ENCODE results near the gene PKMYT1. TPM values are rescaled to one million over a fixed set of nuclear protein-coding genes. Genes with fewer than 3 reads are reported as not detected.

The PKMYT1 gene
- total and polyA plus RNA-seq, 9 of the 15 experiments (the other 6 are each of a cell fraction or from before 2014, with no cell fraction given): 8.7 to 201 (median 37.8) TPM

DNA sequence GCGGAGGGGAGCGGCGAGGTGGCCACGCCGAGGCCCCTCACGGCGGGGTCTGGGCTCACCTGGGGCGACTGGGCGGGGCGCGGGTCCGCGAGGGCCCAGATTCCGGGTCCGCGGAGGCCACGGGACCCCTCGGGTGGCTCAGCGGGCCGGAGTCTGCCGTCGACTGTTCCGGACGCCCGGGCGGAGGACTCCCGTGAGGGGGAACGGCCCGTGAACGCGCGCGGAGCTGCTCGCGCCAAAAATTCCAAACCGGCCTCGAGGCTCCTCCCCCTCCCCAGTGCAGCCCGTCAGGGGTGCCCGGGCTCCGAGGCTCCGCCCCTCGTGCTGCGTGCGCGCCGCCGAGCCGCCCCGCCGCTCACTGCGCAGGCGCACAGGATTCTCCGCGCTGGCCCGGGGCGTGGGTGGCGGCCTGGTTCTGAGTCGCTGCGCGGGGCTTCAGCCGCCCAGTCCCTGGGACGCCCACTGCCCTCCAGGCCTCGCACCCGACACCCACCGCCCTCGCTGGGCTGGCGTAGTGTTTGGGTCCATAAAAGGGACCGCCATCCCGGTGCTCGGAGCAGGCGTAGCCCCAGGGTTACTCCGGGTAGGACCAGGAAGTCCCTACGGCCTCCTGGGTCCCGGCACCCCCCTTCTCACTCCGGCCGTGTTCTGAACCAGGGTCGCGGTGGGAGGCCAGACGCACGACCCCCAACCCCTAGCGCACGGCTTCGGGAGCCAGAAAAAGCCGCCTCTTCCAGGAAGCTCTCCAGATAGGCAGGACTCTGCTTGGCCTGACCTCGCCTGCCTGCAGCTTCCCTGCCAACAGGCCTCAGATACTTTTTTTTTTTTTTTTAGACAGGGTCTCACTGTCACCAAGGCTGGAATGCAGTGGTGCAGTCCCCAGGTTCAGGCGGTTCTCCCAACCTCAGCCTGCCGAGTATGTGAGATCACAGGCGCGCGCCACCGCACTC is at the start of gene PKMYT1 (continued):
- TF ChIP-seq, protein P1, sequence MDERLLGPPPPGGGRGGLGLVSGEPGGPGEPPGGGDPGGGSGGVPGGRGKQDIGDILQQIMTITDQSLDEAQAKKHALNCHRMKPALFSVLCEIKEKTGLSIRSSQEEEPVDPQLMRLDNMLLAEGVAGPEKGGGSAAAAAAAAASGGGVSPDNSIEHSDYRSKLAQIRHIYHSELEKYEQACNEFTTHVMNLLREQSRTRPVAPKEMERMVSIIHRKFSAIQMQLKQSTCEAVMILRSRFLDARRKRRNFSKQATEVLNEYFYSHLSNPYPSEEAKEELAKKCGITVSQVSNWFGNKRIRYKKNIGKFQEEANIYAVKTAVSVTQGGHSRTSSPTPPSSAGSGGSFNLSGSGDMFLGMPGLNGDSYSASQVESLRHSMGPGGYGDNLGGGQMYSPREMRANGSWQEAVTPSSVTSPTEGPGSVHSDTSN (CRISPR knock-in tag; IDR thresholded peaks at IDR 0.05; ENCODE audit: low read depth): no peak
- TF ChIP-seq, protein P1 (tag; conservative IDR thresholded peaks at IDR 0.05; ENCODE audit: low read depth): no peak
- TF ChIP-seq ARID2 (IDR thresholded peaks at IDR 0.05): no peak
- TF ChIP-seq ZBTB7A (IDR thresholded peaks at IDR 0.05; ENCODE audit: borderline replicate concordance, control insufficient read depth, low read depth, low read length): peak; percentile 63
- TF ChIP-seq ZNF384 (IDR thresholded peaks at IDR 0.05; ENCODE audit: low read depth, low read length): peak; percentile 53
- TF ChIP-seq ZBTB1 (CRISPR knock-in tag; IDR thresholded peaks at IDR 0.05; ENCODE audit: borderline replicate concordance, low read depth): no peak; the same call in 1 of the 2 replicates
- TF ChIP-seq KAT8 (IDR thresholded peaks at IDR 0.05; ENCODE audit: low read depth): no peak
- peak; percentile 96 for TF ChIP-seq SAFB (IDR thresholded peaks at IDR 0.05; ENCODE audit: borderline replicate concordance, low read depth, low read length)
- TF ChIP-seq, protein P2, sequence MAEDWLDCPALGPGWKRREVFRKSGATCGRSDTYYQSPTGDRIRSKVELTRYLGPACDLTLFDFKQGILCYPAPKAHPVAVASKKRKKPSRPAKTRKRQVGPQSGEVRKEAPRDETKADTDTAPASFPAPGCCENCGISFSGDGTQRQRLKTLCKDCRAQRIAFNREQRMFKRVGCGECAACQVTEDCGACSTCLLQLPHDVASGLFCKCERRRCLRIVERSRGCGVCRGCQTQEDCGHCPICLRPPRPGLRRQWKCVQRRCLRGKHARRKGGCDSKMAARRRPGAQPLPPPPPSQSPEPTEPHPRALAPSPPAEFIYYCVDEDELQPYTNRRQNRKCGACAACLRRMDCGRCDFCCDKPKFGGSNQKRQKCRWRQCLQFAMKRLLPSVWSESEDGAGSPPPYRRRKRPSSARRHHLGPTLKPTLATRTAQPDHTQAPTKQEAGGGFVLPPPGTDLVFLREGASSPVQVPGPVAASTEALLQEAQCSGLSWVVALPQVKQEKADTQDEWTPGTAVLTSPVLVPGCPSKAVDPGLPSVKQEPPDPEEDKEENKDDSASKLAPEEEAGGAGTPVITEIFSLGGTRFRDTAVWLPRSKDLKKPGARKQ (CRISPR knock-in tag; IDR thresholded peaks at IDR 0.05): no peak
- TF ChIP-seq MYC (IDR thresholded peaks at IDR 0.05; ENCODE audit: low read depth, low read length): peak; percentile 78; the same call in 1 of the 2 replicates
- peak; percentile 76; the same call in 1 of the 2 replicates for TF ChIP-seq MYC (CRISPR knock-in tag; IDR thresholded peaks at IDR 0.05; ENCODE audit: borderline replicate concordance, low read depth)
- TF ChIP-seq HNRNPL (IDR thresholded peaks at IDR 0.05; ENCODE audit: low read depth, low read length): 0 out of 2 replicates have a peak, but pooled peaks have one; percentile 56
- TF ChIP-seq, protein P3, sequence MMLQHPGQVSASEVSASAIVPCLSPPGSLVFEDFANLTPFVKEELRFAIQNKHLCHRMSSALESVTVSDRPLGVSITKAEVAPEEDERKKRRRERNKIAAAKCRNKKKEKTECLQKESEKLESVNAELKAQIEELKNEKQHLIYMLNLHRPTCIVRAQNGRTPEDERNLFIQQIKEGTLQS (IDR thresholded peaks at IDR 0.05): no peak
- TF ChIP-seq, protein P3 (CRISPR knock-in tag; conservative IDR thresholded peaks at IDR 0.05): 0 out of 2 replicates have a peak, but pooled peaks have one; percentile 12
- peak; percentile 91 for TF ChIP-seq FOXP1 (CRISPR knock-in tag; IDR thresholded peaks at IDR 0.05)
- TF ChIP-seq SRSF3 (IDR thresholded peaks at IDR 0.05; ENCODE audit: insufficient read depth, low read length): peak; percentile 84; the same call in 1 of the 2 replicates
- TF ChIP-seq FOXA3 (CRISPR knock-in tag; conservative IDR thresholded peaks at IDR 0.05 in 1 of 2, IDR thresholded peaks at IDR 0.05 in 1 of 2): peak in 1 of 2 experiments; percentile 26; a peak in 1 of 4 replicates
- 0 out of 2 replicates have a peak, but pooled peaks have one; percentile 27 for TF ChIP-seq NCOA1 (IDR thresholded peaks at IDR 0.05; ENCODE audit: low read depth)
- no peak for TF ChIP-seq COPS2 (conservative IDR thresholded peaks at IDR 0.05)
- TF ChIP-seq, protein P4, sequence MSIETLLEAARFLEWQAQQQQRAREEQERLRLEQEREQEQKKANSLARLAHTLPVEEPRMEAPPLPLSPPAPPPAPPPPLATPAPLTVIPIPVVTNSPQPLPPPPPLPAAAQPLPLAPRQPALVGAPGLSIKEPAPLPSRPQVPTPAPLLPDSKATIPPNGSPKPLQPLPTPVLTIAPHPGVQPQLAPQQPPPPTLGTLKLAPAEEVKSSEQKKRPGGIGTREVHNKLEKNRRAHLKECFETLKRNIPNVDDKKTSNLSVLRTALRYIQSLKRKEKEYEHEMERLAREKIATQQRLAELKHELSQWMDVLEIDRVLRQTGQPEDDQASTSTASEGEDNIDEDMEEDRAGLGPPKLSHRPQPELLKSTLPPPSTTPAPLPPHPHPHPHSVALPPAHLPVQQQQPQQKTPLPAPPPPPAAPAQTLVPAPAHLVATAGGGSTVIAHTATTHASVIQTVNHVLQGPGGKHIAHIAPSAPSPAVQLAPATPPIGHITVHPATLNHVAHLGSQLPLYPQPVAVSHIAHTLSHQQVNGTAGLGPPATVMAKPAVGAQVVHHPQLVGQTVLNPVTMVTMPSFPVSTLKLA (conservative IDR thresholded peaks at IDR 0.05): peak; percentile 44 to 66
